Skeletal muscle satellite cell (primary cell): ENCODE measurements around the gene FRS2.

Source experiments
- H3K27me3 ChIP-seq: 2 replicates; pipeline ENCODE4 v1.7.0; 2013; ENCODE audit warnings: low read length; ENCODE audit not compliant: control insufficient read depth, insufficient read depth
- H3K36me3 ChIP-seq: 2 replicates; pipeline ENCODE4 v1.7.0; 2013; ENCODE audit warnings: mild to moderate bottlenecking, control low read depth, low read length; ENCODE audit not compliant: insufficient read depth
- H3K4me1 ChIP-seq: 2 replicates; pipeline ENCODE4 v1.7.0; 2013; ENCODE audit warnings: low read length; ENCODE audit not compliant: control insufficient read depth, insufficient read depth
- H3K4me2 ChIP-seq: 2 replicates; pipeline ENCODE4 v1.7.0; 2013; ENCODE audit warnings: mild to moderate bottlenecking, low read length
- H3K4me3 ChIP-seq: 2 replicates; pipeline ENCODE4 v1.7.0; 2013; ENCODE audit warnings: low read length
- H3K9ac ChIP-seq: 2 replicates; pipeline ENCODE4 v1.7.0; 2013; ENCODE audit warnings: mild to moderate bottlenecking, low read depth, low read length, moderate library complexity
- H3K9me3 ChIP-seq: replicated peaks from 2 replicates; pipeline ENCODE4 v1.7.0; 2013; ENCODE audit warnings: mild to moderate bottlenecking, control low read depth, low read length

The FRS2 gene

DNA sequence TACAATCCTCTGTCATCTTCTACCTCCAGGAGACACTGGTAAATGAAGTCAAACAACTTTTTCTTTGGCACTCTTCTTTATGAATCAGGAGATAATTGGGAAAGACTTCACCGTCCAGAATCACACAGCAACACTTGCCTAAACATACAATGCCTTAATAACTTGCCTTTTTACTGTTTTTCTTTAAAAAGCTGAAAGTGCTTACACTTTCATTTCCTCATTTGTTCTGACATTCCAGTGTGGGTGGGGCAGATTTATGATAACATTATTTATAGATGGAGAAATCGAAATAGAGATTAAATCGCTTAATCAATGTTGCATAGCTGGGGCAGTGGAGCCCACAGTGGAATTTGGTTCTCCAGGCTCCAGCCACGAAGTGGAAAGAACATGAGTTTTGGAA lies 2.8 kb upstream of the FRS2 start:
- H3K9me3 ChIP-seq, result no peaks in the 10 kb centered on the region
- H3K4me1 ChIP-seq, result peaks cover 21% of the 10 kb centered on the region
- H3K4me2 ChIP-seq, result peak overlapping the region; percentile 13
- no peaks in the 10 kb centered on the region for H3K27me3 ChIP-seq
- no peak overlapping the region for H3K4me3 ChIP-seq
- no peaks in the 10 kb centered on the region for H3K36me3 ChIP-seq
- H3K9ac ChIP-seq, result no peak overlapping the region

GRCh38 chr12:69468237-69469026 lies 1.8 kb upstream of the FRS2 start:
- no peak overlapping the region for H3K4me3 ChIP-seq
- H3K4me2 ChIP-seq, result peak overlapping the region; percentile 22
- no peaks in the 10 kb centered on the region for H3K27me3 ChIP-seq
- H3K9ac ChIP-seq, result no peak overlapping the region
- peaks cover 24% of the 10 kb centered on the region for H3K4me1 ChIP-seq
- H3K36me3 ChIP-seq, result no peaks in the 10 kb centered on the region
- H3K9me3 ChIP-seq, result no peaks in the 10 kb centered on the region

- Histone ChIP-seq H3K9me3 (no peaks in the 10 kb centered on the region), H3K4me2 (peak overlapping the region; percentile 93), H3K9ac (peak overlapping the region; percentile 98), H3K4me1 (peaks cover 38% of the 10 kb centered on the region), H3K4me3 (peak overlapping the region; percentile 82), H3K36me3 (no peaks in the 10 kb centered on the region), H3K27me3 (no peaks in the 10 kb centered on the region)
Measured at GRCh38 chr12:69469854-69470188, 367 bp upstream of the FRS2 start.

DNA sequence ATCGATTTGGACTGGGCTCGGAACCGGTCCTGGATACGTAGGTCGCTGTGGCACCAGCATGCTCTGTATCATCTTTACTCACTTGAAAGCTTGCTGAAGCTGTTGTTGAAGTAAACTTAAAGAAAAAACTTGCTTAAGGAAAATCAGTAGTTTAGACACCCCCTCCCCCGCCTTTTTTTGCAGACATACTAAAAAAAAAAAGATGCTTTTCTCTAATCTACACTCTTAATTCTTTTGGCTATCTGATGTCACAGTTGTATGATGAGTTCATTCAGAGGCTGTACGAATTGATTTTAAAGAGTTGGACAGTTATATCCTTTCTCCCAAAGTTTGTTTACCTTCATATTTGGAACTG lies 865 bp downstream of the FRS2 start:
- Histone ChIP-seq H3K36me3 (no peaks in the 10 kb centered on the region), H3K4me1 (peaks cover 49% of the 10 kb centered on the region), H3K27me3 (no peaks in the 10 kb centered on the region), H3K4me3 (peak overlapping the region; percentile 82), H3K9ac (peak overlapping the region; percentile 98), H3K9me3 (no peaks in the 10 kb centered on the region), H3K4me2 (peak overlapping the region; percentile 93)

- H3K9ac ChIP-seq, result peak overlapping the region; percentile 98
- H3K4me3 ChIP-seq, result peak overlapping the region; percentile 82
- peak overlapping the region; percentile 93 for H3K4me2 ChIP-seq
Measured at GRCh38 chr12:69471667-69472385, 1.6 kb downstream of the FRS2 start.

DNA sequence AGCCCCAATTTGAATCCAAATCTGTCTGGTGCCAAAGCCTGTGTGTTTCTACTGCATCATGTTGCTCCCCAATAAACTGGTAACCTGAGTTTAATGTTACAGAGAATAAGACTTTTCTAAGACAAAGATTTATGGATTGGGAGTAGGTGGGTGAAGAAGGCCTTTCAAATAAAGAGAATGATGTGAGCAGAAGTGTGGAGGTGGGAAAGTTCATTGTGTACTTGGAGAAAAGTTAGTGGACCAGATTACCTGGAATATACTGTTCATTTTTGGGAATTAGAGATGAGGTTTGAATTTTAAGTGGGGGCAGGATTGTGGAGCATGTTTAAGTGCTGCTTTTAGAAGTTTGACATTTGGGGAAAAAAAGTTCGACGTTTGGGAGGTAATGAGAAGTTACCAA lies 3.1 kb downstream of the FRS2 start:
- Histone ChIP-seq H3K4me3 (no peak overlapping the region), H3K9ac (no peak overlapping the region), H3K36me3 (no peaks in the 10 kb centered on the region), H3K9me3 (no peaks in the 10 kb centered on the region), H3K4me1 (peaks cover 47% of the 10 kb centered on the region), H3K4me2 (no peak overlapping the region), H3K27me3 (no peaks in the 10 kb centered on the region)

More at GRCh38 chr12:69471667-69472385, 1.6 kb downstream of the FRS2 start:
- Histone ChIP-seq H3K36me3 (no peaks in the 10 kb centered on the region), H3K27me3 (no peaks in the 10 kb centered on the region), H3K9me3 (no peaks in the 10 kb centered on the region), H3K4me1 (peaks cover 50% of the 10 kb centered on the region)

GRCh38 chr12:69474456-69474855 lies 4.3 kb downstream of the FRS2 start:
- no peak overlapping the region for H3K4me3 ChIP-seq
- H3K27me3 ChIP-seq, result no peaks in the 10 kb centered on the region
- H3K4me1 ChIP-seq, result peaks cover 44% of the 10 kb centered on the region
- H3K9ac ChIP-seq, result no peak overlapping the region
- H3K36me3 ChIP-seq, result no peaks in the 10 kb centered on the region
- no peaks in the 10 kb centered on the region for H3K9me3 ChIP-seq
- peak overlapping the region; percentile 75 for H3K4me2 ChIP-seq

GRCh38 chr12:69475237-69475975 lies 5.2 kb downstream of the FRS2 start:
- Histone ChIP-seq H3K4me3 (peak overlapping the region; percentile 31), H3K4me1 (peaks cover 41% of the 10 kb centered on the region), H3K9ac (peak overlapping the region; percentile 13), H3K36me3 (no peaks in the 10 kb centered on the region), H3K27me3 (no peaks in the 10 kb centered on the region), H3K4me2 (peak overlapping the region; percentile 75), H3K9me3 (no peaks in the 10 kb centered on the region)

GRCh38 chr12:69476276-69477017 lies 6.3 kb downstream of the FRS2 start:
- H3K9me3 ChIP-seq, result no peaks in the 10 kb centered on the region
- no peak overlapping the region for H3K9ac ChIP-seq
- H3K36me3 ChIP-seq, result no peaks in the 10 kb centered on the region
- H3K27me3 ChIP-seq, result no peaks in the 10 kb centered on the region
- H3K4me2 ChIP-seq, result no peak overlapping the region
- H3K4me1 ChIP-seq, result peaks cover 38% of the 10 kb centered on the region
- H3K4me3 ChIP-seq, result no peak overlapping the region

GRCh38 chr12:69479675-69480074 lies 9.5 kb downstream of the FRS2 start:
- no peak overlapping the region for H3K4me3 ChIP-seq
- H3K9ac ChIP-seq, result no peak overlapping the region
- H3K9me3 ChIP-seq, result no peaks in the 10 kb centered on the region
- no peak overlapping the region for H3K4me2 ChIP-seq
- H3K36me3 ChIP-seq, result no peaks in the 10 kb centered on the region
- H3K4me1 ChIP-seq, result peaks cover 16% of the 10 kb centered on the region
- H3K27me3 ChIP-seq, result no peaks in the 10 kb centered on the region

DNA sequence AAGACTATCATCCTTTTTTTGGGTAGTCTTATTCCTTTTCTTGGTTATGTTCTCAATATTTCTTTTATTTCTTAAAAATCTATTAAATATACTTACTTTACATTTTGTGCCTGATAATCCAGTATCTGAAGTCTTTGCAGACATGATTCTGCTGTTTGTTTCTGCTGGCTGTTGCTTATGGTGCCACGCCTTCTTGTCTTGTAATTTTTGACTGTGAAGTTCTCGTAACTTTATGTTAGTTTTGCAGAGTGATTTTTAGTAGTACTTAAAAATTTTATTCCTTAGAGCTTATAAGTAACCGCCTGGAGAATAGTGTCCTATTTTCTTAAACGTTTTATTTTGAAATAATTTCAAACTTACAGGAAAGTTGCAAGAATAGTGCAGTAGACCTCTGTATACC lies 10.5 kb downstream of the FRS2 start:
- Histone ChIP-seq H3K9ac (no peak overlapping the region), H3K4me2 (no peak overlapping the region), H3K4me1 (peaks cover 6% of the 10 kb centered on the region), H3K9me3 (no peaks in the 10 kb centered on the region), H3K4me3 (no peak overlapping the region), H3K27me3 (no peaks in the 10 kb centered on the region), H3K36me3 (no peaks in the 10 kb centered on the region)
